Kidney glomerular epithelial cell (primary cell): Measurements from ENCODE around the gene AHNAK2.

Experiments
- DNase-seq: peaks from one replicate; lab custom pipeline; 2025; lab: John Stamatoyannopoulos, UW

Gene AHNAK2

DNA sequence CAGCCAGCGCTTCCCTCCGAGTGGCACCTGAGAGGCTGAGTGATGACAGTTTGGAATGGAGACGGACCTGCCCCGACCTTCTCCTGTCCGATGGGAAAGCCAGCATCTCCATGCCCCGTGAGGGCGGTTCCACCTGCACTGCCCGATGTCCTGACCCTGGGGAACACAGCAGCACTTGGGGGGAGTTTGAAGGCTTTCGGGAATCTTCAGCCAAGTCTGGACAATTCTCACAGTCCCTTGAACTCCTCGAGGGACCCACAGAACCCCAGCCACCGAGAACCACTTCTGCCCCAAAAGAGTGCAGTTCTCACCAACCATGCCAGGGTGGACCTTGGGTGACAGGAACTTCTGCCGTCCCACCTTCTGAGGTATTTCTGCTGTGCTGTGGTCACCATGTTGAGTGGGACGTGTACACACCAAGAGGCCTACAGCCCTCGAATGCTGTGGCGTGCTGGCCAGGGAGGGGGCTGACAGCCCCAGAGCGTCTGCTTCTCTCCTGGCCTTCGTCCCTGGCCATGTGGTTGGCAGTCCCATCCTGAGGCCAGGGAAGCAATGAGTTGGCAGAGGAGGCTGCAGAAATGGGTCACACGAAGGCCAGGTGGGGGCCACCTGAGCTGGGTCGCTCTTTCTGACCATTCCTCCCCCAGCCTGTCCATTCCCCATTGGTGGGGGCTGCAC, 8.5 kb upstream of the AHNAK2 start:
- no peak for DNase-seq

DNA sequence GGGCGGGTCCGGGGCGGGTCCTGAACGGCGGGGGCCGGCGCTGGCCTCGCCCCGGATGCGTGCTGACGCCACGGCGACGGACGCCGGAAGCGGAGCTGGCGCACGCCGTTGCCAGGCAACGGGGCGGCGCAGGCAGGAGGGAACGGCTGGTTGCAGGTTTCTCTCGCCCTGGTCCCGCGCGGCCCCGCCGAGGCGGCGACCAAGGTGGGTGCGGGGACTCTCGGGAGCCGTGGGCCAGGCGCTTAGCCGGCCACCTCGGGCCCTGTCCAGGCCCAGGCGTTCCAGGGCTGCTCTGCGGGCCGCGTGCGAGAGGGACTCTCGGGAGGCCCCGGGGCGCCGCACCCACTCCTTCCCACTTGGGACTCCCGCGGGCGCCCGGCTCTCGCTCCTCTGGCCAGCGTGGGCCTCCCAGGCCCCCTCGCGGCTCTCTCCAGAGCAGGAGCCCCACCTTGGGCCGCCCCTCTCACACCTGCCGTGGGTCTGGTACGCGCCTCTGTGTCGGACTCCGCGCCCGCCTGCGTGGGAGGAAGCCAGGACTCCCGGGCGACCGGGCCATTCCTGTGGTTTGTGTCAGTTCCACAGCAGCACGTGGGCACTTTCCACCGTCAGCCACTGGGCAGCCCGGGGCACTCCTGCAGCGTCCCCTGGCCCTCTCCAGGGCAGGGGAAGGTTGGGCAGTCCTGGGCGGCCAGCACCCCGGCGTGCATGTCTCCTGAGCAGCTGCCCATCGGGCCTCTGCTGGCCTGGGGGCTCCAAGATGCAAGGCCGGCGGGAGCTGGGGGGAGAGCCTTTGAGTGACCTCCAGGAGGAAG, 7.7 kb upstream of the AHNAK2 start, which contains the start of gene CLBA1:
Gene CLBA1 (plus strand): TSS at position 114 of the 812 bp plus-strand sequence. CDS start 644 bp downstream, at position 758.
- peak; percentile 73 for DNase-seq

DNA sequence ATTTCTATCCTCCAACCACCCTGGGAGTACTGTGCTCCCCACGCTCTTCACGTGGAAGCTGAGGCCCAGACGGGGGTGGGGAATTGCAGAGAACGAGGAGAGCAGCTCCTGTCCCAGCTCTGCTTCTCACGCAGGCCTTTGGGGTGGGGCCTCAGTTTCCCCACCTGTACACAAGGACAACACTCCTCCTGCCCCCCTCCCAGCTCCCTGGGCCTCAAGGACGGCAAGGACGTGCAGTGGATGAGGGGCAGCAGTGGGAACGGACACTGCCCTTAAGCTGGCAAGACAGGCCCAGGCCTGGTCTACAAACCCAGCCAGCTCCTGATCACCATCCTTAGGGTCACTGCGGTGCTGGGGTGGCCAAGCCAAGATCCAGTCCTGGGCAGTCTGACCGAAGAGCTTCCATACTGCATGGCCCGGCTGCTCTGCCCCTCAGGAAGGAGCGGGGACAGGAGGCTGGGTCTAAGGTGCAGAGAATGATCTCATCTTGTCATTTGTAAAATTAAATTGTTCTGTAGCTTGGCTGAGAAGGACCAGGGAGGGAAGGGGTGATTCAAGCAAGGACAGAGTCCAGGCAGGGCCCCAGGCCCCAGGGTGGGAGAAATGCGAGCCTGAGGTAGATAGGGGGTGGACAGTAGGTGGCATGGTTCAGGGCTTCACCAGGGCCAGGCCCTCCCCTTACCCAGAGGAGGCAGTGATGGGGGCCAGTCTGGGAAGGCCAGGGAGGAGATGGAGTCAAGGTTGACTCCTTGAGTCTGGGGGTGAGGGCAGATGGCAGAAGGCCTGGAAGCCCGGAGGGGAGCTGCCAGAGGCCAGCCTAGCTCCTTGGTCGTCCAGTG, 6.1 kb upstream of the AHNAK2 start:
- DNase-seq = no peak

DNA sequence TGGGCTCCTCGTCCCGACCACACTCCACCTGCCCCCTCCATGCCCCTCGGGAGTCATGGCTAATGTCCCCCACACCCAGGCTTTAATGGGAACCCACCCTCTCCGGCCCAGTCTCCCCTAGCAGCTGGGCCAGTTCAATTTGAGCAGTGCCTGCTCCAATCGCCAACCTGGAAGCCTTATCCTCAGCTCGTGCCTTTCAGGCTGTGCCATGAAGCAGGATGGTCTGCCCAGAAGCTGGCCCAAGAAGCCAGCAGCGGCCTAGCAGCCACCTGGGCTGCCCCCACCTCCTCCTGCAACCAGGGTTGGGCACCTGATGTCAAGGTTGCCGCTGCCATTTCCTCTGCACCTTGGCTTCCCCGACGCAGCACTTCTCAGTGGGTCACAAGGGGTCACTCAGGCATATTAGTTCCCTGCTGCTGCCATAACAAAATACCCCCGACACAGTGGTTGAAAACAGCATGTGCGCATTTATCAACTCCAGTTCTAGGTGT, 5.1 kb upstream of the AHNAK2 start:
- DNase-seq = no peak

DNA sequence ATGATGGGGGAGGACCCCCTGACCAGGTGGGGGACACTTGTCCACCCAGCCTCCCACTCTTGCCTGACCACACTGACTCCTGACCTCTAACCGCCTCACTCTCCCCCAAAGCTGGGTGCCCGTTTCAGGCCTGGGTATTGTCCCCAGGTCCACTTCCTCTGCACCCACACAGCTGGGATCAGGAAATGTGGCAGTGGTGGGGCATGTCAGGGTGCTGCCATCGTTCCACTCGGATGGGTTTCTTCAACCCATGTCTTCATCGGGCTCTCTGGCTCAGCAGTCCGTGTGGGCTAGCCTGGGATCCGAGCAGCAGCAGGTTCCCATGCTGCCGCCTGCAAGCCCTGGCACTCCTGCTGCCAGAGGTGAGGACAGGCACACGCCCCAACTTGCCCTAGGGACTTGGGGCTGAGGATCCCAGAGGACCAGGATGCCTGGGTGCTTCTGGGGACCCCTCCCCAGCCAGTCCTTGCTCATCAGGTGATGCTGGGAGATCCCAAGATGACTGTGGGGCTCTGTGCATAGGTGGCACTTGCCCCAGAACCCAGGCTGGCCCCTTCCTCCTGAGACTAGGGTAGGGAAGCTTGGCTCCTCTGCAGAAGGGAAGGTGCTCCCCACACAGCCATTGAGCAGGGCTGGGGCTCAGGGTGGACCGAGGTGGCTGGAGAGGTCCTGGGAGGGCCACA, 4.5 kb upstream of the AHNAK2 start:
- DNase-seq = no peak

DNA sequence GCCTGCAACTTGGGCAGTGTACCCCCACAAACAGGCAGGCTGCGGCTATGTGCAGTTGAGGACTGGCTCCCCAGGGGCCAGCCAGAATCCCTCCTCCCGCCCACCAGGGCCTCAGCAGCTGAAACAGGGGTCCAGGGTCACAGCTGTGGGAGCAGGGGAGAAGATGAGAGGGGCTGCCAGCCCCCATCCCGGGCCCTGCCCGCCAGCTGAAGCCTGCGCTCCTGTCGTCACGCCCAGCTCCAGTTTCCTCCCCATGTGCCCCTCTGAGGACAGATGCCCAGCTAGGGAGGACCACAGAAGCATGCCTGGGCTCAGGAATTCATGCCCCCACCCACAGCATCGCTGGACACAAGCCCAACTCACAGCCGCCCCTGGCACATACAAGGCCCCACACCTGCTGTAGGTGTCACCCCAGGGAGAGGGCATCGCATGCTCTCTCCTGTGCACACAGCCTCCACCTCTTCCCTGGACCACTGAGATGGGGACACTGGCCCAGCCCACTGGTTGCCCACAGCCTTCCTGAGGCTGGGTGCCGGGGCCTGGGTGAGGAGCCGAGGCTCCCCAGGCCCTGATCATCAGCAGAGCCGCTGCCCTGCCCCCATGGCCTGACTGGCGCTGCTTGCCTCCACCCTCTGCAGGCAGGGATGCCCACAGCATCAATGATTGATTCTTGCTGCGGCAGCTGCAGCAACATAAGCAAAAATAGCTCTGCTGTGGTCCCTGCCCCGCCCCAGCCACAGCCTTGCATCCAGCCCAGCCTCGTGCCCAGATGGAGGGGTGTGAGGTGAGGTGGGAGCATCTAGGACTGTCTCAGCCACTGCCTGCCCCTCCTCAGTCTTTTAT, 3.7 kb upstream of the AHNAK2 start:
- DNase-seq = no peak

DNA sequence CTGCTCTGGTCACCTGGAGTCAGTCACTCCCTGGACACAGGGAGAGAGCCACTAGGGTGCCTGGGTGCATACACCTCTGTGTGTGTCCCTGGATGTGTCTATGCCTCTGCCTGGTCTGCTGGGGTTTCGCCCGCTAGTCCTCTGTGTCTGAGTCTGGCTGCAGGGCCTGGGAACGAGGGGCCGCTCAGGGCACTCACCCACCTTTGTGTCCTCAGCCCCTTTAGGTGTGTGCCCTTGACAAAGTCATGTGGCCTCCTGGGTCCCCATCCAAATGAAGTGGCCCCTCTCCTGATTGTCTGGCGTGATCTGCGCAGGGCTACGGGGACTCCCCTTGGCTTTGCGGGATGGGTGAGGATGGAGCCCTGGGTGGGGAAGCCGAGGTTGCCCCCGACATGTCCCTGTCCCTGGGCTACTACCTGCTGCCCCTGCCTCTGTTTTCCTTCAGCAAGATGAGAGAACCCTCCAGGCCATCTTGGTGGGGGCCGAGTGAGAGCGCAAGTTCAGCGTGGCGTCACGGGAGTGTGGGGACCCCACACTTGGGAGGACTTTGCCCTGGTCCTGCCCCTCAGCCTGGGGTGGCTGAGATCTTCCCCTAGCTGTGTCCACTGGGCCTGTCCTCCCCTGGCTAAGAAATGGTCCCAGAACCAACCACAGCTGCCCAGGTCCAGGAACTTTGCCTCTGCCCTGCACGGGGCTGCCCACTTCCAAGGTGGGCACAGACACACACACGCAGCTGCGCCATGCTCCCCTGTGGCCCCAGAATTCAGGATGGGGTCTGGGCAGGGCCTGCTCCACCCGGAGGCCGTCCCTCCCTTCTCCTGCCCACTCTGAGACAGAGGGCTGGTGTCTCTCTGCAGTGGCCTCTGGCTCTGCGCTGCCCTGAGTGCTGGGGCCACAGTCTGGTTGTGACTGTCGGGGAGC, 2.7 kb upstream of the AHNAK2 start:
- no peak for DNase-seq

DNA sequence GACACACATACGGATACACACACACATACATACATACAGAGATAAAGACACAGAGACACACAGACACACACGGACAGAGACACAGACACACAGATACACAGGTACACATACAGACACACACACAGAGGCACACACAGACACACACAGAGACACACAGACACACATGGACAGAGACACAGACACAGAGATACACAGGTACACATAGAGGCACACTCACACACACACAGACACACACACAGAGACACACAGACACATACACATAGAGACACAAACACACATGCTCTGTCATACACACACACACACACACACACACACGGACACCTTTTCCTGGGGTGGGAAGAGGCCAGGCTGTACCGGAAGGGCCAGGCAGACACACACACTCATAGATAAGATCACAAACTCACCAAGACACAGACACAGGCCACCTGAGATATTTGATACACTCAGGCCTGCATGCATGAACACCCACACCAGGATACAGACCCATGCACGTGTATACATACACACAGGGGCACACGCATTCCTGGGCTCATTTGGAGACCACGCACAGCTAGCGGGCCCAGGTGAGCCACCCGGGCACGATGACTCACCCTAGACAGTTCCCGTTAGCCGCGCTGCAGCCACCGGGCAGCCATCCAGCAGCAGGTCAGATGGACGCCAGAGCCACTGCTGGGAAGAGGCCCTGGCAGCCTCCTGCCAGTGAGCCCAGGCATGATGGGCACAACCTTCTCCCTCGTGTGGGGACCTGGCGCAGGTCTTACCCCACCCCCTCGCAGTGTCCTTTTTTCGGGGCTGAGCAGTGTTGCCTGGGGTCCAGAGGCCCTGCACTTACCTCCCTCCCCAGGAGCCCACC, 1.8 kb upstream of the AHNAK2 start:
- DNase-seq = peak; percentile 64

DNA sequence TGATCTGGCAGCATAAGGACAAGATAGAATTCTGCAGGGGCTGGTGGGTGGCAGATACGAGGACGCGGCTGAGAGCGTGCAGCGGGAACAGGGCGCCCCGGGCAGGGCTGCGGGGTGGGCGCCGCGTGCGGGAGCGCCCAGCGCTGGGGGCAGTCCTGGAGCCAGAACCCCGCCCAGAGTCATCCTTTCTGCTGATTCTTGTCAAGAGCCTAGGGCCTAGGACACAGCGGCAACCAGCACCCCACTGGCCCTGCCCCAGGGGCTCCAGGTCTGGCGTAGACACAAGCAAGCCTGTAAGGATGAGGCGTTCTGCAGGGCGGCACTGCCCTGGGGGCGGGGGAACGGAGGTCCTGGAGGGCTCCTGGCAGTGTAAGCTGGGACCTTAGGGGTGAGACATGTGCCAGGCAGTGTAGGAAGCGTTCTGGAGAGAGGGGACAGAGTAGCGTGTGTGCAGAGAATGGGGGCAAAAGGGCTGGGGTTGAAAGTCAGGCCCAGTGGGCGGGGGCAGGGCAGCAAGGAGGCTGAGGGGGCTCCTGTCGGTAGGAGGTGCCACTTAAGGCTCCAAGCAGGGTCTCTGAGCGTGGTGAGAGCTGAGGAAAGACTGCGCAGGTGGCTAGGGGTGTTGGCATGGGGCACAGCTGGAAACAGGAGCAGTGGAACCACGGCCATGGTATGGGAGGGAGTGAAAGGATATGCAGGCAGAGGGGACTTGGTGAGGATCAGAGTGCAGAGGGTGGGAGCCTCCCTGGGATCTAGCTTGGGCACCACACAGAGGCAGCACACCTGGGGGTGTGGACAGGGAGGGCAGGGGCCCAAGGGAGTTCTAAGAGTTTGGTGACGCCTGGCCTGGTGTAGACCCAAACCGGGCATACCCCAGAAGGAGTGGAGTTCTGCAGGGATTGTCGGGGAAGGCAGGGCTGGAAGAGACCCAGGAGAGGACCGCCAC, 845 bp upstream of the AHNAK2 start:
- DNase-seq = no peak

DNA sequence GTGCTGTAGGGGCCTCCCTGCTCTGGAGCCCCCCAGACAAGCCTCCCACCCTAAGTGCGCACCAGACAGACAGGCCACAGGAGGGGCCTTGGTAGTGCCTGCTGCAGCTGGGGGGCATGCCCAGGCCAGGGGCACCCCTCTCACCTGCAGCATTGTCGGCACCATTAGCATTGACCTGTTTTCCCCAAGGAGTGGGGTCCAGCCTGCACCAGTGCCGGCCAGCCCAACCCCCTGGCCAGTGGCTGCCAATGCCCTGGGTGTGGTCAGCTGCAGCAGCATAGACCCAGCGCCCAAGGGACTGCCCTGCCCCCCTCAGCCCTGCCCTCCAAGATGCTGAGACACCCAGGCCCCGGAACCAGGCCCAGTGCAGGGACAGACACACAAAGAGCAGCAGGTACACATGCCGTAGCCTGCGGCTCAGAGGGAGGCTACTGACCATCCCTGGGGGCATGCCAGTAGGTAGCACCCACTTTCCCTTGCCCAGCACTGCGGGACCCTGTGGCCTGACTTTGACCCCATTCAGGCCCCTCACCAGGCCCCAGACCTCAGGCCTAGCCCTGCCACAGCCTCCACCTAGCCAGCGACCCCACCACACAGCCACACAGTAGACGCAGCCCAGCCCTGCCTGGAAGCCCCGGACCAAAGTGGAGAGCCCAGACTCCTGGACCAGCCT, 1.0 kb downstream of the AHNAK2 start:
- no peak for DNase-seq

DNA sequence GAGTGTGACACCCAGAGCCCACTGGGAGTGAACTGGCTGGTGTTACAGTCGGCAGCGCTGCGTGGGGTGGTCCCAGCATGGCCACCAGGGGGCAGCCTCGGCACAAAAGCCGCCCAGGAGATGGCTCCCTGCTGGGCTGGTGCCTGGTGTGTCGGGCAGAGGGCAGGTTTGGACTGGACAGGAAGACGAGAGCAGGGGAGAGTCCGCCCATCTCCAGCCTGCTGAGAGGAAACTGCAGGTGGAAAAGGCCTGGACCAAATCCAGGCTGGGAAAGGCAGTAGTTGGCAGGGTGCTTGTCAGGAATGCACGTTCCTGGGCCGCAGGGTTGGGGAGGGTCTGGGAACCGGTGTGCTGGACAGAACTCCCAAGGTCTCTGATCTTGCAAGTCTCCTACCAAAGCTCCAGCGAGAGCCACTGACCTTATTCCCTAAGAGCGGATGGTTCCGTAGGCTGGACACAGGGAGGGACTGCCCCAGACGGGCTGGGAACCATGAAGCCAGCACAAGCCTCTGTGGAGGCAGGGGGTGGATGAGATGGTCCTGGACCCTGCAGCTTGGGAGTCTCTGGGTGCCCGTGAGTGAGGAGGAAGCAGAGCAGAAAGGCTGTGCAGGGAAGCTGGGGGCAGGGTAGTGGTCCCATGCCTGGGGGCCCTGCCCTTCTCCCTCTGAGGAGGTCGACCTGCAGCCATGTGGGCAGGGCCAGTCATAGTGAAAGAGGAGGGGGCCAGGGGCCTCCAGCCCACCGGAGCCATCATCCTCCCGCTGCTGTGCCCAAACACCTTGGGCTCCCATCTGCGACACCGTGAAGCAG, 1.8 kb downstream of the AHNAK2 start:
- DNase-seq = peak; percentile 76

DNA sequence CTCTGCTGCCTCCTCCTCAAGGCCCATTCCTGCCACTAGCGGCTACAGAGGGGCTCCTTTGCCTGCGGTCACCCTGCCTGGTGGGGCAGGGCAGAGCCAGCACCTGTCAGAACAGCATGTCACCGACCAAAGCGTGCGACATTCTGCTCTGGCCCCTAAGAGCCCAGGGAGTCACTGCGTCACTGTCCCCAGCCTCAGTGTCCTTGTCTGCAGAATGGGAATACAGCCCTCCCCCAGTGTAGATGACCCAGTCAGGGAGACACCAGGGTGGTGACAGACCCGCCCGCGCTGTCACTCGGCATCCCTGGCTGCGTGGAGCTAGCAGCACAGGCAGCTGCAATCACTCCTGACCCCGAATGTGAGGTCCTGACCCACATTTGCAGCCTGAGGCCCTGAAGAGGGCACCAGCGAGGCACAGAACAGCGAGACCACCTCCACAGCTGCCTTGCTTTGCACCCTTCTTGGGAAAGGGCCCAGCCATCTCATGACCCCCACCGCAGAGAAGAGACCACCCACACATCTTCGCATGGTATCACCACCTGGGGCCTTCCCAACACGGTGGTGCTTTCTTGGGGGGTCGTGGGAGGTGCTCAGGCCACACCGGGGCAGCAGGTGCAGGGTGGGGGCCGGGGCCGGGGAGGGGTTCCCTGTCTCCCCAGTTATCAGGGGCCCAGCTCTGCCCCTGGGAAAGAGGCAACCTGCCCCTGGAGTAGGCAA, 2.5 kb downstream of the AHNAK2 start:
- DNase-seq = no peak

DNA sequence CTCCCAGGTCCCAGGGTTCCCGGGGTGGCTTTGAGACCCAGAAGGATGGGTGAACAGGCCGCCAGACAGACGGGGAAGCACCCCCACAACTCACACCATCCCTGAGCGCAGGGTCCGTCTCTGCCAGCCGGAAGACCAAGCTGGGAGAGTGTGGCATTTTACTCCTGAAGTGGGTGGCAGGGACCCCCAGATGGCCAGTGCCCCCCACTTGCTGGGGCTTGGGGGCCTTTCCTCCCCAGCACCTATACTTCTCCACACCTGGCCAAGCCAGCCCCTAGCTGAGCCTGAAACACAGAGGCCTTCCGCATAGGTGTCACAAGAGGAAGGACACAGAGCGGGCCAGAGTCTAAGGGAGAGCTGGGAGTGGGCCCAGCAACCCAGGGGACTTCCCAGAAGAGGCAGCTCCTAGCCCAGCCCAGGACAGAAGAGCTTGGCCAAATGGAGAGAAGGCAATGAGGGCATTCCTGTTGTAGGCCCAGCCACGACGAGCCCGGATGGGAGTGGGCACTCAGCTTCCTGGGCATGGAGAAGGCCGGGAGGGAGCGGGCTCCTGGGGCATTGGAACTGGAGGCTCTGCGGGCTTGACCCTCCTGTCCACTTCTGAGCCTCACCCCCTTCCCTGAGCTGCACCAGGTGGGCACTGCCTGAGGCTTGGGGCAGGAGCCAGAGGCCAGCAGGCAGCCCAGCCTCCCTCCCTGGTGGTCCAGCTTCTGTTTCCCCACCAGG, 3.3 kb downstream of the AHNAK2 start:
- DNase-seq = no peak

DNA sequence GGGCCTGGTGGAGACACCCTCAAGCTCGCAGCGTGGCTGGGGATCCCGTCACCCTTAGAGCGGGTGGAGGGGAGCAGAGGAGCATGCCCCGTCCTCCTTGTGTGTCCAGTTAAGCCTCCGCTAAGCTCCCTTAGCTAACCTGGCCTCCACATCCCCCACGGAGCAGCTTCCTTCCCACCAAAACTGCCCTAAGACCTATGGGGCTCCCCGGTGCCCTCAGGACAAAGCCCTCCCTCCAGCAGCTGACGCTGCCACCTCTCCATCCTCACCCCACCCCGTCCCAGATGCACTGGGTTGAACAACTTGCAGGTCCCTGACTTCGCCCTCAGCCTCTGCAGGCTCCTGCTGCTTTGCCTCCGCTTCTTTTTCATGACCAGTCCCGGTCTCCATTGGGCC, 4.0 kb downstream of the AHNAK2 start:
- no peak for DNase-seq
